Fibroblast of the aortic adventitia (primary cell): ENCODE results near the gene ATAD2B. TPM values are rescaled to one million over a fixed set of nuclear protein-coding genes. Genes with fewer than 3 reads are reported as not detected.
"Not testable (repeated sequence)": the region's sequence is repeated elsewhere in the genome, so short reads cannot be mapped to it uniquely, and the experiment has no call there.

ENCODE experiments used
- DNase-seq: peaks from one replicate; pipeline ENCODE4 v3.0.0-alpha.2; 2010; ENCODE audit warnings: low read depth
- H3K4me3 ChIP-seq: 2 replicates; pipeline ENCODE4 v1.5.1; 2011; ENCODE audit warnings: low read depth, mild to moderate bottlenecking, control low read depth, low read length, moderate library complexity
- total RNA-seq: library from RNA; depleted of rRNA; stranded (reverse); fragments of >200 nt; gene quantifications from 2 replicates; pipeline ENCODE4 v1.2.3, GENCODE V29; 2012; ENCODE audit warnings: low replicate concordance
- TF ChIP-seq, protein P1 (sequence below): IDR thresholded peaks from 2 replicates; pipeline ENCODE4 v1.5.1; 2011; ENCODE audit warnings: mild to moderate bottlenecking, low read length, control low read depth, inconsistent platforms; ENCODE audit not compliant: insufficient read depth

ATAD2B gene
- total RNA-seq: 10.6 and 22.4 TPM in 2 replicates

DNA sequence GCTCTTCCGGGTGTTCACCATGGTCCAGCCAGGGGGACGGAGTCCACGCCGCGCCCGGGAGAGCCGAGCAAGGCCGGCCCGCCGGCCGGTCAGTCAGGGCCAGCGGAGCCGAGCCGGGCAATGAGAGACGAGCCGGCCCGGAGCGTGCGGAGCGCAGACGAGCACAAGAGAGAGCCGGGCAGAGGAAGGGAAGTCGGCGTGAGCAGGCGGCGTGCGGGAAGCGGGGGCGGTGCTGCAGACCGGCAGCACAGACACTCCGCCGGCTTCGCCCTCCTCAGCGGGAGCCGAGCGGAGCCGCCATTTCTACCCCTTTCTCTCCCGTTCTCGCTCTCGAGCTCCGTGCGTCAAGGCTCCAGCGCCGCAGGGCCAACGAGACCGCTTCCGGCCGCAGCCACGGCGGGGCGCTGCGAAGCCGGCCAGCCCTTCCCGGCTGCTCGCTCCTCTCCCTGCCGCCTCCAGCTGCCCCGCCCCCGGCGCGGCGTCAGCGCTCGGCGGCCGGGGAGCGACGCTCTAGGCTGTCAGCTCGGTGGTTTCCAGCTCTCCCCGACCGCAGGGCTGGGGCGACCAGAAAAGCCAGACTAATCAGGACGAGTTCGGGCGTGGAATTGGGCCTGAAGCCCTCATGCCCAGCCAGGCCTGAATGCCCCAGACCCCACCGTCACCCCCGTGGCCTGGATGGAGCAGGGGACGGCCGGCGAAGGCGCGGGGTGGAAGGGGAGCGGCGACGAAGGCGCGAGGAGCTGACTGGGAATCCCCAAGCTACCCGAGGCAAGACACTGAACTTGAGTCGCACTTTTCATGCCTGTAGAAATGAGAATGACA, at the start of gene ATAD2B:
TSS of gene ATAD2B (minus strand) at position 374 of the 822 bp plus-strand sequence. CDS start at position 21, 353 bp downstream.
- TF ChIP-seq, protein P1, sequence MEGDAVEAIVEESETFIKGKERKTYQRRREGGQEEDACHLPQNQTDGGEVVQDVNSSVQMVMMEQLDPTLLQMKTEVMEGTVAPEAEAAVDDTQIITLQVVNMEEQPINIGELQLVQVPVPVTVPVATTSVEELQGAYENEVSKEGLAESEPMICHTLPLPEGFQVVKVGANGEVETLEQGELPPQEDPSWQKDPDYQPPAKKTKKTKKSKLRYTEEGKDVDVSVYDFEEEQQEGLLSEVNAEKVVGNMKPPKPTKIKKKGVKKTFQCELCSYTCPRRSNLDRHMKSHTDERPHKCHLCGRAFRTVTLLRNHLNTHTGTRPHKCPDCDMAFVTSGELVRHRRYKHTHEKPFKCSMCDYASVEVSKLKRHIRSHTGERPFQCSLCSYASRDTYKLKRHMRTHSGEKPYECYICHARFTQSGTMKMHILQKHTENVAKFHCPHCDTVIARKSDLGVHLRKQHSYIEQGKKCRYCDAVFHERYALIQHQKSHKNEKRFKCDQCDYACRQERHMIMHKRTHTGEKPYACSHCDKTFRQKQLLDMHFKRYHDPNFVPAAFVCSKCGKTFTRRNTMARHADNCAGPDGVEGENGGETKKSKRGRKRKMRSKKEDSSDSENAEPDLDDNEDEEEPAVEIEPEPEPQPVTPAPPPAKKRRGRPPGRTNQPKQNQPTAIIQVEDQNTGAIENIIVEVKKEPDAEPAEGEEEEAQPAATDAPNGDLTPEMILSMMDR: peak; percentile 72
- peak within 1 kb of the TSS; percentile 95 for H3K4me3 ChIP-seq
- peak; percentile 94 for DNase-seq

DNA sequence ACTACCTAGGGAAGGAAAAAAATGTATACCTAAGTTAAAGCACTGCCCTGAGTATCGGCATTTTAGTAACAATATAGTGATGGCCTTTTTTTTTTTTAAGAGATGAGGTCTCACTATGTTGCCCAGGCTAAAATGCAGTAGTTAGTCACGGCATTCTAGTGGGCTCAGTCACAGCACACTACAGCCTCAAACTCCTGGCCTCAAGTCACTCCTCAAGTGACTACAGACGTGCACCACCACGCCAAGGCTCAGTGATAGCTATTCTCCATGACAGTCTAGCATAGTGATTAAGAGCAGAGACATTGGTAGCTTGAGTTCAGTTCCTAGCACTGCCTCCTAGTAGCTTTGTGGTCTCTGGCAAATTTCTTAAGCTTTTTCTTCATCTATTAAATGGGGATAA, 40.9 kb upstream of the ATAD2B start:
- TF ChIP-seq, protein P1: no peak
- no peak for DNase-seq
- H3K4me3 ChIP-seq: no peak overlapping the region

DNA sequence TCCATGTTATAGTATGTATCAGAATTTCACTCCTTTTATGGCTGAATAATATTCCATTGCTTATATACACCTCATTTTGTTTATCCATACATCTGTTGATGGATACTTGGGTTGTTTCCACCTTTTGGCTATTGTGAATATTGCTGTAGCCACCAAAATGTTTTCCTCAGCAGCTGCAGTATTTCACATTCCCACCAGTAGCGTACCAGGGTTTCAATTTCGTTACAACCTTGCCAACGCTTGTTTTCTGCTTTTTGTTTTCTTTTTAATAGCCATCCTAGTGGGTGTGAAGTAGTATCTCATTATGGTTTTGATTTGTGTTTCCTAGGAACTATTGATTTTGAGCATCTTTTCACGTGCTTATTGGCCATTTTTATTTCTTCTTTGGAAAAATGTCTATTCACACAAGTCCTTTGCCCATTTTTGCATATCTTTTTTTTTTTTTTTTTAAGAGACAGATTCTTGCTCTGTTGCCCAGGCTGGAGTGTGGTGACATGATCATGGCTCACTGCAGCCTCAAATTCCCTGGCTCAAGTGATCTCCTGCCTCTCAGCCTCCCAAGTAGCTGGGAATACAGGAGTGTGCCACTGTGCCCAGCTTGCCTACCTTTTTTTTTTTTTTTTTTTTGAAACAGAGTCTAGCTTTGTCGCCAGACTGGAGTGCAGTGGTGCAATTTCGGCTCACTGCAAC, 27.5 kb upstream of the ATAD2B start:
- peak overlapping the region; percentile 53 for H3K4me3 ChIP-seq

DNA sequence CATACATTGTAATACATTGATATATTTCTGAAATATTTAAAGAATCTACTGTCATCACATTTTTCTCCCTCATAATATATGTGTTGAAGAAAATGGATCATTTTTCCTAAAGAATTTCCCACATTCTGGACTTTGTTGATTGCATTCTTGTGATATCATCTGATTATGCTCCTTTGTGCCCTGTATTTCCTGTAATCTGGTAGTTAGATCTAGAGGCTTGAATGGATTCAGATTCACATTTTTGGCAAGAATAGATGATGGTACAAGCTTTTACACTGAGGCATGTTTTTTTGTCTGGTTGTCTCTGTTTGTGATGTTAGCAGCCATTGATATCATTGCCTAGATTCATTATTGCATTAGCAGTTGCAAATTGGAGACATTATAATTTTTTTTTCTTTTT, 26.7 kb upstream of the ATAD2B start:
- no peak overlapping the region for H3K4me3 ChIP-seq
- TF ChIP-seq, protein P1: no peak
- DNase-seq: no peak

More for the DNA sequence above, 27.5 kb upstream of the ATAD2B start:
- TF ChIP-seq, protein P1: peak; percentile 63
- peak; percentile 69 for DNase-seq

DNA sequence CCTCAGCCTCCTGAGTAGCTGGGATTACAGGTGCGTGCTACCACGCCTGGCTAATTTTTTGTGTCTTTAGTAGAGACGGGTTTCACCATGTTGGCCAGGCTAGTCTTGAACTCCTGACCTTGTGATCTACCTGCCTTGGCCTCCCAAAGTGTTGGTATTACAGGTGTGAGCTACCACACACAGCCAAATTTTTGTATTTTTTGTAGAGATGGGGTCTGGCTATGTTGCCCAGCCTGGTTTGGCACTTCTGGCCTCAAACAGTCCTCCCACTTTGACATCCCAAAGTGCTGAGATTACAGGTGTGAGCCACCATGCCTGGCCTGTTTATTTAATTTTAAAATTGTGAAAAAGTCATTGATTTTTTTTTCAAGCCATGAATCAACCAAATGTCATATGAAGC, 25.6 kb upstream of the ATAD2B start:
- not testable (repeated sequence) for DNase-seq, H3K4me3 ChIP-seq

DNA sequence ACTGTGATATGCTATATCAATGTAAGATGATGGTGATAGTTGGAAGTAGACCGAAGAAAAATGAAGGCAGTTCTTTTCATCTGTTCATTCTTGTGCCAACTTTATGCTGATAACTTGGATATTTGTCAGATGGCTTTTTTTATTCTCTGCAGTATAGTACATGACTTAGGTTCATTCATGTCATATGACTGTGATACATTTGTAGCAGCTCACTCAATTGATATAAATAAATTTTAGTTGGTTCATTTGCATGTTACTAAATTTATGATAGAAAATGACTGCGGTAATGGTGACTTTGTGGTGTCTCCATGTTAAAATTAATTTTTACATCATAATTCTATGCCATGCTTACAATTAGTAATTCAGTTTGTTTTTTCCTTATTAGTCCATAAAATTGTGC, 20.4 kb upstream of the ATAD2B start:
- TF ChIP-seq, protein P1: no peak
- no peak for DNase-seq
- no peak overlapping the region for H3K4me3 ChIP-seq

DNA sequence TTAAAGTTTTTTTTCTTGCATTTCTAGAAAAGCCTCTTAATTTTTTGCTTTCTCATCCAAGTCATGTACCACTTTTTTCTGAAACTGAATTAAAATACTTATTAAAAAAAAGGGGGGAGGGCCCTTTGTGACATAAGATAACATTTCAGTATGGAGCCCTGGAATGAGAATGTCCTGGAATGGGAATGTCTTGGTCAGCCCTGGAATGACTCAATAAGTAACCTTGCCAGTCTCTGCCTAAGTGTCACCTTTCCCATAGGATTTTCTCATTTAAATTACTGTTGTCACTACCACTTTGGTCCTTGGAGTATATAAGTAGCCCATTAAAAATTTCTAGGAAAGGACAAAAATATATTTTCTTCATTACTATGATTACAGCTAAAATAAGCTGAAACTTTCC, 18.1 kb upstream of the ATAD2B start:
- no peak for DNase-seq
- TF ChIP-seq, protein P1: no peak
- H3K4me3 ChIP-seq: no peak overlapping the region
